Activated CD4-positive, alpha-beta T cell treated with anti-CD3 and anti-CD28 coated beads, Interleukin-2, amount 10 ng/mL, durations not matched to agents 7 days and 5 days (primary cell): ENCODE measurements around the gene IFNGR1. TPM values are rescaled to one million over a fixed set of nuclear protein-coding genes. Genes with fewer than 3 reads are reported as not detected.

Experiments
- CTCF ChIA-PET: fragments of 350-600 bp; sonication (Branson Sonifier 250); formaldehyde crosslinking; loops from one replicate; lab custom pipeline; 2021; ENCODE audit warnings: antibody characterized with exemption; lab: Charles Lee
- POLR2A ChIA-PET: fragments of 350-600 bp; sonication (Branson Sonifier 250); formaldehyde crosslinking; loops from one replicate; lab custom pipeline; 2021; ENCODE audit warnings: antibody characterized with exemption; lab: Charles Lee
- DNase-seq: peaks from one replicate; pipeline ENCODE4 v3.0.0-alpha.2; 2020
- H3K27ac Mint-ChIP-seq: one replicate; pipeline ENCODE4 v1.8.0; 2021; ENCODE audit warnings: mild to moderate bottlenecking, moderate library complexity, mixed read lengths
- H3K27me3 Mint-ChIP-seq: one replicate; pipeline ENCODE4 v1.8.0; 2021; ENCODE audit warnings: mixed read lengths
- H3K36me3 Mint-ChIP-seq: one replicate; pipeline ENCODE4 v1.8.0; 2021; ENCODE audit warnings: low read depth, mixed read lengths
- H3K4me1 Mint-ChIP-seq: one replicate; pipeline ENCODE4 v1.8.0; 2021; ENCODE audit warnings: mixed read lengths
- H3K4me3 Mint-ChIP-seq: one replicate; pipeline ENCODE4 v1.8.0; 2021; ENCODE audit warnings: mild to moderate bottlenecking, moderate library complexity, mixed read lengths
- H3K9me3 Mint-ChIP-seq: one replicate; pipeline ENCODE4 v1.8.0; 2021; ENCODE audit warnings: mixed read lengths
- total RNA-seq, 2 experiments: library from RNA; stranded (reverse); gene quantifications; one replicate each; pipeline ENCODE4 v1.2.3, GENCODE V29; 2021

IFNGR1 gene
- total RNA-seq, 2 experiments from 2014 or later = 18.7 to 21.1 TPM

- Mint-ChIP-seq H3K4me3 (no peak overlapping the region), H3K27ac (no peak overlapping the region), H3K27me3 (peaks cover 7% of the 10 kb centered on the region), H3K36me3 (peaks cover 3% of the 10 kb centered on the region), H3K9me3 (peaks cover 8% of the 10 kb centered on the region), H3K4me1 (no peaks in the 10 kb centered on the region)
- ChIA-PET CTCF (interaction anchor here (1.5 kb wide), 1 partner anchor 8 kb away, joined by 4 read pairs; no protein-coding TSS in a partner anchor), POLR2A (no interaction called here)
- DNase-seq = no peak
These were observed 70.7 kb downstream of the IFNGR1 start for GRCh38 chr6:137148306-137149034.

Other genes starting within 250 kb of the IFNGR1 start
- not detected for gene IL20RA, start 174.4 kb downstream of the IFNGR1 start, total RNA-seq
- gene IL22RA2, start 45.7 kb downstream of the IFNGR1 start, total RNA-seq = not detected